Tibial nerve (tissue), 3 donors: ENCODE results near the gene NPEPL1.

ENCODE experiments used
- POLR2A ChIP-seq, 2 donors: fragments of 450-650 bp; IDR thresholded peaks; one replicate each; pipeline ENCODE4 v1.6.1; 2017; ENCODE audit warnings: antibody characterized with exemption in 2 of 2, mild to moderate bottlenecking in 2 of 2, moderate library complexity in 2 of 2
- TF ChIP-seq, protein P1 (sequence below), 5 experiments: fragments of 200-600 bp in 3 of 5; fragments of 450-650 bp in 2 of 5; sonication (generic) in 3 of 5; IDR thresholded peaks; one replicate each; pipeline ENCODE4 v1.5.1; 2016 to 2019; ENCODE audit warnings: antibody characterized with exemption in 5 of 5, mild to moderate bottlenecking in 3 of 5, moderate library complexity in 2 of 5

DNA sequence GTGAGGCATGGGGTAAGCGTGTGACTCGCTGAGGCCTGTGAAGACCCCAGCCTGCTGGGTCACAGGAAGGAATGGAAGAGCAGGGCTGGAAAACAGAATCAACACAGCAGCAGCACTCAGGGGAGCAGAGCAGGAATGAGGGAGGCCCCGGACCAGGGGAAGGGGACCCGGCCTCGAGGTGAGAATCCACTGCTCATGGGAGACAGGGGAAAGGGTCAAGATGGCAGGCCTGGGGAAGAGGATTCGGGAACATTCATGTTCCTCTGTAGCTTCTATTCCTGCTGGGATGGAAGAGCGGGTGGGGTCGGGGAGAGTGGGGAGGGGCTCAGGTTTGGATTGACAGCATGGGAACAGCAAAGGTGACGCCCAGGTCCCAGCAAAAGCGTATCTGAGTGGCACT, 59.4 kb downstream of the NPEPL1 start:
- TF ChIP-seq, protein P1, sequence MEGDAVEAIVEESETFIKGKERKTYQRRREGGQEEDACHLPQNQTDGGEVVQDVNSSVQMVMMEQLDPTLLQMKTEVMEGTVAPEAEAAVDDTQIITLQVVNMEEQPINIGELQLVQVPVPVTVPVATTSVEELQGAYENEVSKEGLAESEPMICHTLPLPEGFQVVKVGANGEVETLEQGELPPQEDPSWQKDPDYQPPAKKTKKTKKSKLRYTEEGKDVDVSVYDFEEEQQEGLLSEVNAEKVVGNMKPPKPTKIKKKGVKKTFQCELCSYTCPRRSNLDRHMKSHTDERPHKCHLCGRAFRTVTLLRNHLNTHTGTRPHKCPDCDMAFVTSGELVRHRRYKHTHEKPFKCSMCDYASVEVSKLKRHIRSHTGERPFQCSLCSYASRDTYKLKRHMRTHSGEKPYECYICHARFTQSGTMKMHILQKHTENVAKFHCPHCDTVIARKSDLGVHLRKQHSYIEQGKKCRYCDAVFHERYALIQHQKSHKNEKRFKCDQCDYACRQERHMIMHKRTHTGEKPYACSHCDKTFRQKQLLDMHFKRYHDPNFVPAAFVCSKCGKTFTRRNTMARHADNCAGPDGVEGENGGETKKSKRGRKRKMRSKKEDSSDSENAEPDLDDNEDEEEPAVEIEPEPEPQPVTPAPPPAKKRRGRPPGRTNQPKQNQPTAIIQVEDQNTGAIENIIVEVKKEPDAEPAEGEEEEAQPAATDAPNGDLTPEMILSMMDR (IDR thresholded peaks at IDR 0.05) = no peak
- no peak for TF ChIP-seq POLR2A (IDR thresholded peaks at IDR 0.05)
